ENCODE results near the gene CTXND2.
A peak's percentile ranks its signal among the peaks of the same experiment; 100 is the strongest.
"Not testable (repeated sequence)": the region's sequence is repeated elsewhere in the genome, so short reads cannot be mapped to it uniquely, and the experiment has no call there.

Gene CTXND2

DNA sequence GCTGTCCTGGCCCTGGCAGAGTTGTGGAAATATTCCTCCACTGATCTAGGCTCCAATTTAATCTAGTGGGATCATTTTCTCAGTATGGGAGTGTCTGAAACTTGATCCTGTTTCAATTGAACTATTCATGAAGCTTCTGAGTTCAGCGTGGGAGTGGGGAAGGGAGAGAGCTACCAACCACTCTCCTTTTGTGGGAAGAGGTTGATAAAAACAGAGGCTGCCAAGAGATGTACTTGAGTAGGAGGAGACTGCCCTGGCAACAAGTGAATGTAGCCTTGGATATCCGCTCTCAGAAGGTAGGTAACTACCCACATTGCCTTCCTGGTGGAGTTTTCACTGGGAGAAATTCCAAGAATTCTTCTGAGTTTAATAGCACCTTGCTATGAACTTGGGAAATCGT is at the start of gene CTXND2:
Gene CTXND2, plus strand, starts transcription at position 119 of the 400 bp plus-strand sequence. CDS start 25,179 bp downstream, outside the sequence.
- peak; percentile 72 for DNase-seq

DNA sequence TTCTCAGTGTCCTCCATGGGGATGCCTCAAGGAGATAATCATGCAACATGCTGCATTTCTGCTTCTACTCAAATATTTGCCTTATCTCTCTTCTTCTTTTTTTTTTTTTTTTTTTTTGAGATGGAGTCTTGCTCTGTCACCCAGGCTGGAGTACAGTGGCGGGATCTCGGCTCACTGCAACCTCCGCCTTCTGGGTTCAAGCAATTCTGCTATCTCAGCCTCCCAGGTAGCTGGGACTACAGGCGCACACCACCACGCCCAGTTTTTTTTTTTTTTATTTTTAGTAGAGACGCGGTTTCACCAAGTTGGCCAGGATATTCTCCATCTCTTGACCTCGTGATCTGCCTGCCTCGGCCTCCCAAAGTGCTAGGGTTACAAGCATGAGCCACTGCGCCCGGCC is 46.1 kb upstream of the CTXND2 start:
- not testable (repeated sequence) for DNase-seq

DNA sequence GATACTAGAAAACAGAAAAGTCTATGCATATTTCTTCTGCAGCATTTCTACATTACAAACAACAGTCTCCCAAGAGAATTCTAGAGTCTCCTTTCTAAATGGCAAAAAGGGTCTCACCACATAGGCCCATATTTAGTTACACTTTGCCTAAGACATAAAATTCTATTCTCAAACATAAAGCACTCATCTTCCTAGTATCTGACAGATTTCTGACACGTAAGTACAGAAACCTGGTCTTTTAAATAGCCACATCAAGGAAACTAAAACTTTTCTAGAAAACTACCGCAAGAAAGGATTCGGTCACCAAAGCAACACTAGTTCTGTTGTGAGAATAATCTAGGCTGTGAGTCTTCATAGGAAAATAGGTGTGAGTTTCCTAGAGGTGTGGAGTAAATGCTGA is 45.3 kb upstream of the CTXND2 start:
- DNase-seq = no peak

GRCh38 chr1:150842343-150842742 is 44.6 kb upstream of the CTXND2 start:
- DNase-seq = no peak

DNA sequence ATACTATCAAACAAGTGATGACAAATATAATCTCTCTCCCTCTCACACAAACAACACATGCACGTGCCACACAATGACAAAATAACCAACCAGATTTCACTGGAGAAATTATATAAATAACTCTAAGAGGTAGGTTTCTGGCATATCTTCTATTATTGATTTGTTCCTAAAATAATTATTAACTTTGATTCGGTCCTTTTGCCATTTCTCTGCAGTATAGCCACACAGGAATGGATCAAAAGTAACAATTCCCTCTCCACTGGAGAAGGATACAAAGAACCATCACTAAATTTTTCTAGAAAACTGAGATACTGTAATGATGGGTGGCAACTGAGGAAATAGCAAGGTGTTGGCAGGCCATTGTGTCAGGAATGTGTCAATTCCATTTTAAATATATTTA is 44.0 kb upstream of the CTXND2 start:
- no peak for DNase-seq

DNA sequence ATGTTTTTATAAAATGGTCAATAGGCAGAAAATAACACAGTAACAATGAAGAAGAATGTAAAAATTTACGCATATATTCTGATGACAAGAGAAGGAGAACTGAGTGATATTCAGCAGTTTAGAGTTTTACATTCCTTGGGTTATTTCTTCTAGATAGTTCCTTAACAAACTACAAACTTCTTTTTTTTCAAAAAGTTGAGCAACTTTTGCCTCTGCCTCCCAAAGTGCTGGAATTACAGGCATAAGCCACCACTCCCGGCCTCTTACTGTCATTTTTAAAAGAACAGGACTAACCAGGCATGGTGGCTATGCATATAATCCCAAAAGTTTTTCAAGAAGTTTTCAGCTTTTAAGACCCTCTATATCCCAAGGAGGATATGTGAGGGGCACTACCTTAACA is 43.5 kb upstream of the CTXND2 start:
- no peak for DNase-seq

DNA sequence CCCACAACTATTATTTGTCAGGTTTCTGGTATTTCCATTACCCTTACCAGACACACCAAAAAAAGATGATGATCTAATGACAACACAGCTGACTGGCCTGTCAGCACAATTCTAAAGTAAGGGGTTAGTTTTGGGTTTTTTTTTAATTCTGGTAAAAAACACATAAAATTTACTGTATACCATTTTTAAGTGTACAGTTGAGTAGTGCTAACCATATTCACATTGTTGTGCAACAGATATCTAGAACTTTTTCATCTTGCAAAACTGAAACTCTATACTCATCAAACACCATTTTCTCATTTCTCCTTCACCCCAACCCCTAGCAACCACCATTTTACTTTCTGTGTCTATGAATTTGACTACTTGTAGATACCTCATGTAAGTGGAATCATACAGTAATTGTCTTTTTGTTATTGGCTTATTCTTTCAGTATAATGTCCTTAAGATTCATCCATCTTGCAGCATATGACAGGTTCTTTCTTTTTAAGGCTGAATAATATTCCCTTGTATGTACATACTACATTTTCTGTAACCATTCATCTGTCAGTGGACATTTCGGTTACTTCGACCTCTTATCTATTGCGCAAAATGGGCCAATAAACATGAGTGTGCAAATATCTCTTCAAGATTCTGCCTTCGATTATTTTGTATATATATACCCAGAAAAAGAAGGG is 40.3 kb upstream of the CTXND2 start:
- no peak for DNase-seq

DNA sequence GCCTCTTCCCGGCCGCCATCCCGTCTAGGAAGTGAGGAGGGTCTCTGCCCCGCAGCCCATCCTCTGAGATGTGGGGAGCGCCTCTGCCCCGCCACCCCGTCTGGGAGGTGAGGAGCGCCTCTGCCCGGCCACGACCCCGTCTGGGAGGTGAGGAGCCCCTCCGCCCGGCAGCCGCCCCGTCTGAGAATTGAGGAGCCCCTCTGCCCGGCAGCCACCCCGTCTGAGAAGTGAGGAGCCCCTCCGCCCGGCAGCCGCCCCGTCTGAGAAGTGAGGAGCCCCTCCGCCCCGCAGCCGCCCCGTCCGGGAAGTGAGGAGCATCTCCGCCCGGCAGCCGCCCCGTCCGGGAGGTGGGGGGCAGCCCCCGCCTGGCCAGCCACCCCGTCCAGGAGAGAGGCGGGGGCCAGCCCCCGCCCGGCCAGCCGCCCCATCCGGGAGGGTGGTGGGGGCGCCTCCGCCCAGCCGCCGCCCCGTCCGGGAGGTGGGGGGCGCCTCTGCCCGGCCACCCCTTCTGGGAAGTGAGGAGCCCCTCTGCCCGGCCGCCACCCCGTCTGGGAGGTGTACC is 36.1 kb upstream of the CTXND2 start:
- not testable (repeated sequence) for DNase-seq

DNA sequence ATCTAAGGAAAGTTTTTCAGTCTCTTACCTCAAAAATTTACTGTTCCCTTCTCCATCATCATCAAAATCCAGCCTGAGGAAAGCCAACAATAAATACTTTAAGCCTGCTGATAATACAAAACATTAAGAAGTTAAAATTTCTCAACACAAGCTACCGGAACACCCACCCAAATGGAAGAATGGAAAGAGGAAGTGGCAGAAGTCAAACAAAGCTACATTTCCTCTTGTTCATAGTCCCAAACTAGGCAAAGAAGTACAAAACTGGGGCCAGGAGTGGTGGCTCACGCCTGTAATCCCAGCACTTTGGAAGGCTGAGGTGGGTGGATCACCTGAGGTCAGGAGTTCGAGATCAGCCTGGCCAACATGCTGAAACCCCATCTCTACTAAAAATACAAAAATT is 34.2 kb upstream of the CTXND2 start:
- DNase-seq = not testable (repeated sequence)

DNA sequence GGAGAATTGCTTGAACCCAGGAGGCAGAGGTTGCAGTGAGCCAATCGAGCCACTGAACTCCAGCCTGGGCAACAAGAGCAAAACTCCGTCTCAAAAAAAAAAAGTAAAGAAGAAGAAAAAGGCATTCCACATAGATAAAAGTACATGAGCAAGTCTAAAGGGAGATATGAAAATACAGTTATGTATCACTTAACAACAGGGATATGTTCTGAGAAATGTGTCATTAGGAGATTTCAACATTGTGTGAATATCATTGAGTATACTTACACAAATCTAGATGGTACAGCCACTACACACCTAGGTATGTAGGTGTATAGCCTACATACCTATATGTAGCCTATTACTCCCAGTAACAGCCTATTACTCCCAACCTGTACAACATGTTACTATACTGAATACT is 23.2 kb upstream of the CTXND2 start:
- DNase-seq = no peak

- not testable (repeated sequence) for DNase-seq
Observed at GRCh38 chr1:150864200-150864599, 22.7 kb upstream of the CTXND2 start.

- no peak for DNase-seq
Observed at GRCh38 chr1:150869683-150870082, 17.3 kb upstream of the CTXND2 start.

GRCh38 chr1:150872572-150872971 is 14.4 kb upstream of the CTXND2 start:
- no peak for DNase-seq

GRCh38 chr1:150873521-150873920 is 13.4 kb upstream of the CTXND2 start:
- DNase-seq = no peak

DNA sequence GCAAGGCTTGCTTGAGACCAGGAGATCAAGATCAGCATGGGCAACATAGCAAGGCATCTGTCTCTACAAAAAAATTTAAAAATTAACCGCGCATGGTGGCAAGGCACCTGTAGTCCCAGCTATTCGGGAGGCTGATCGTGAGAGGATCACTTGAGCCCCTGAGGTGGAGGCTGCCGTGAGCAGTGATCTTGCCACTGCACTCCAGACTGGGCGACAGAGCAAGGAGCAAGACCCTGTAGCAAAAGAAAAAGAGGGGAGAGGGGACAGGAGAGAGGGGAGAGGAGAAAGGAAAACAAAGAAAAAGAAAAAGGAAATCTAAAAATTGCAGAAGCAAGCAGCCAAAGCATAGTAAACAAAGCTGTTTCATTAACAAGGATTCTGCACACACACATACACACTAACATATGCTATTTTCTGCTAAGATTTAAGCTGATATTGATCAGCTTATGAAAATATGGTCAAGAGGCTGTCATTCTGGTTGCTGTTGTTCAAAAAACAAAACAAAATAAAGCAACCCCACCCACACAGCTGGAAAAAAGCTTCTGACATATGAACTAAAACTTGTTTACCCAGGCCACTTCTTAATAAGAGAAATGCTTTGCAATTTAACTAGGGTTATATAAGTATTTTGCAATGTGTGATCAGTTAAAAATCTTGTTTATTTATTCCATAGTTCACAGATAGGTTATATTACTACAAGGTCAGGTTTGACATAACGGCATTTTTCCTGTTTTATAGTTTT is 12.3 kb upstream of the CTXND2 start:
- no peak for DNase-seq

GRCh38 chr1:150875197-150876118 is 11.5 kb upstream of the CTXND2 start:
- no peak for DNase-seq

DNA sequence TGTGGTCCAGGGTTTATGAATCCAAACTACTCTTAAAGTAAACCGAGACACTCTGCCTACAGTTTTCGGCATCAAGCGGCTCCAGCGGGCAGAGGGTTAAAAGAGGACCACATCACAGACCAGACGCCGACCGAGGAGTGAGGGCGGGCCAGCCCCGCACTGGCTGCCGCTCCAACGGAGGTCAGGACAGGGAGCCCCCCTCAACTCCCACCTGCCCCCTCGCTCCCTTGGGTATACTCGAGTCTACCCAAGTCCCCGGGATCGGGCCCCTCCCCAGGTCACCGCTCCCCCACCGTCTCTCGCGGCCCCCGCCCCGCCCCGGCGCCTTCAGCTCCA is 10.8 kb upstream of the CTXND2 start:
- DNase-seq = no peak

DNA sequence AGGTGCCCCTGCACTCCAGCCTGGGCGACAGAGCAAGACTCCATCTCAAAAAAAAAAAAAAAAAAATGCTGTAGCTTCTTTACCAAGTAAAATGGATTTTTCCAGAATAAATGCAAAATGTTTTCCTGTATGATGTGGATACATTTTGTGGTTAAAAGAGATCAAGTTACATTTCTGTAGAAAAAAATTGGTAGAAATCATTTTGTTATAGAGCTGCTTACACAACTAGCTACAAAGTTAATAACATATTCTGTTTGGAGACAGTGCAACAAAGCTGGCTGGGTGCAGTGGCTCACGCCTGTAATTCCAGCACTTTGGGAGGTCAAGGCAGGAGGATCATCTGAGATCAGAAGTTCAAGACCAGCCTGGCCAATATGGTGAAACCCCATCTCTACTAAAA is 8.0 kb upstream of the CTXND2 start:
- not testable (repeated sequence) for DNase-seq

DNA sequence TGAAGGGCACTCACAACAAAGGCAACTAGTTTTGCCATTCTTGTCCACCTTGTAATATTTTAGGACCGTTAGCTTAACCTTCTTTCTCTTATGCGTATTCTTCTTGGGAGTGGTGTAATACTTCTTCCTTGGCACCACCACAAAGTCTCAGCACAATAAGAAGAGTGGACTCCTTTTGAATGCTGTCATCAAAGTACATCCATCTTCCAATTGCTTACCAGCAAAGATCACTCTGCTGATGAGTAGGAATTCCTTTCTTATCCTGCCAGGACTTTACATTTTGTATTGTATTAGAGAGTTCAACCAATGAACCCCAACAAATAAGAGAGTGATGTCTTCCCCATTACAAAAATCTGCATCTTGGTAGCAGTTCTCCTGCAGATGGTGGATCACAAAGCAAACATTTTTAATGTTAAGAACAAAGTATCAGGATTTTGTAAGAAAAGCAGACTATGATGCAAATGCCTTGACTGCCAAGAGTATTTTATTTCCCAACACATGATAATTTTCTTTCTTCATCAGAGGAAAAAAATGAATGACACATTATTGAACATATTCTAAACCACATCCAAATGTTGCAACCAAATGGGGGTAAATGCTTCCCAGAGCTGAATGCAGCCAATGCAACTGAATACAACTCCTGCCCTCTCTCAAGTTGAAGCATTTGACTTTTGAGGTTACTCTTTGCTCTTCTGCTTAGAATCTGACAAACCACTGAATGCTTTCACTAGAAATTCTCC is 5.4 kb upstream of the CTXND2 start:
- DNase-seq = no peak

- DNase-seq = not testable (repeated sequence)
Observed at GRCh38 chr1:150883121-150883520, 3.8 kb upstream of the CTXND2 start.

GRCh38 chr1:150888727-150889126 is 1.8 kb downstream of the CTXND2 start:
- DNase-seq = no peak

- DNase-seq = no peak
Observed at GRCh38 chr1:150890033-150890416, 3.1 kb downstream of the CTXND2 start.
